IMR-90 (cell line): ENCODE results near the gene LCK. TPM values are rescaled to one million over a fixed set of nuclear protein-coding genes. Genes with fewer than 3 reads are reported as not detected.

Source experiments
- ATAC-seq: fragments of 200-7000 bp; cut with Tn5 transposase; 2 replicates; pipeline ENCODE4 v1.9.1; 2020; ENCODE audit warnings: low read depth, mild to moderate bottlenecking, moderate library complexity
- BruUV-seq: library from RNA; stranded (reverse); fragments of 400-500 nt; replicated peaks from 2 replicates; lab custom pipeline; 2021; lab: Mats Ljungman, UMichigan
- CTCF ChIA-PET: fragments of 300-600 bp; formaldehyde crosslinking; extraction: SDS; loops from one replicate; lab custom pipeline; 2021; ENCODE audit warnings: antibody characterized with exemption; lab: Yijun Ruan, JAX
- POLR2A ChIA-PET: fragments of 300-600 bp; sonication (Branson Sonifier 250); formaldehyde crosslinking; loops from one replicate; lab custom pipeline; 2022; ENCODE audit warnings: antibody characterized with exemption; ENCODE audit not compliant: unreplicated experiment; lab: Charles Lee
- DNase-seq: peaks from one replicate; pipeline ENCODE4 v3.0.0; 2013
- H2AFZ ChIP-seq: replicated peaks from 2 replicates; pipeline ENCODE3; 2013; ENCODE audit warnings: low read length, mild to moderate bottlenecking; ENCODE audit not compliant: poor library complexity
- H2AK5ac ChIP-seq: 2 replicates; pipeline ENCODE4 v1.6.1; 2013; ENCODE audit warnings: low read depth, low read length, inconsistent platforms
- H2AK9ac ChIP-seq: replicated peaks from 2 replicates; pipeline ENCODE3; 2013; ENCODE audit warnings: mild to moderate bottlenecking, low read depth, low read length, moderate library complexity; ENCODE audit not compliant: poor library complexity
- H2BK120ac ChIP-seq: 2 replicates; pipeline ENCODE4 v1.6.1; 2013; ENCODE audit warnings: low read depth, low read length, inconsistent platforms
- H2BK15ac ChIP-seq: 3 replicates; pipeline ENCODE4 v1.6.1; 2013; ENCODE audit warnings: low read depth, low read length, inconsistent platforms
- H2BK20ac ChIP-seq: 2 replicates; pipeline ENCODE4 v1.6.1; 2013; ENCODE audit warnings: low read depth, mild to moderate bottlenecking, inconsistent platforms, low read length, moderate library complexity
- H2BK5ac ChIP-seq: 2 replicates; pipeline ENCODE4 v1.6.1; 2013; ENCODE audit warnings: mild to moderate bottlenecking, low read depth, low read length, inconsistent platforms; ENCODE audit not compliant: poor library complexity, severe bottlenecking
- H3K14ac ChIP-seq: replicated peaks from 2 replicates; pipeline ENCODE4 v1.6.1; 2013; ENCODE audit warnings: low read depth, low read length, inconsistent platforms
- H3K18ac ChIP-seq: 2 replicates; pipeline ENCODE4 v1.6.1; 2013; ENCODE audit warnings: low read depth, low read length, control low read depth
- H3K23ac ChIP-seq: 2 replicates; pipeline ENCODE4 v1.6.1; 2013; ENCODE audit warnings: low read depth, low read length, inconsistent platforms
- H3K27ac ChIP-seq: 2 replicates; pipeline ENCODE4 v1.5.1; 2013; ENCODE audit warnings: mild to moderate bottlenecking, control low read depth, low read length; ENCODE audit not compliant: insufficient read depth
- H3K27me3 ChIP-seq: 2 replicates; pipeline ENCODE4 v1.6.1; 2013; ENCODE audit warnings: low read length; ENCODE audit not compliant: control insufficient read depth, insufficient read depth
- H3K36me3 ChIP-seq: 2 replicates; pipeline ENCODE4 v1.6.1; 2013; ENCODE audit warnings: low read length, mixed read lengths; ENCODE audit not compliant: control insufficient read depth, insufficient read depth
- H3K4ac ChIP-seq: 2 replicates; pipeline ENCODE4 v1.6.1; 2013; ENCODE audit warnings: low read depth, low read length, inconsistent platforms
- H3K4me1 ChIP-seq: 2 replicates; pipeline ENCODE4 v1.6.1; 2013; ENCODE audit warnings: low read length, mixed read lengths; ENCODE audit not compliant: control insufficient read depth, insufficient read depth
- H3K4me2 ChIP-seq: 2 replicates; pipeline ENCODE4 v1.6.1; 2013; ENCODE audit warnings: low read depth, mild to moderate bottlenecking, control low read depth, low read length, moderate library complexity
- H3K4me3 ChIP-seq: 2 replicates; pipeline ENCODE4 v1.5.1; 2013; ENCODE audit warnings: low read depth, mild to moderate bottlenecking, control low read depth, low read length, moderate library complexity; ENCODE audit not compliant: insufficient read depth
- H3K56ac ChIP-seq: 2 replicates; pipeline ENCODE4 v1.6.1; 2013; ENCODE audit warnings: low read length, inconsistent platforms; ENCODE audit not compliant: insufficient read depth; ENCODE audit errors: extremely low read depth
- H3K79me1 ChIP-seq, 2 experiments: 2 replicates each; pipeline ENCODE4 v1.6.1; 2013; ENCODE audit warnings: low read length in 2 of 2, inconsistent platforms in 1 of 2, low read depth in 1 of 2
- H3K9ac ChIP-seq: 2 replicates; pipeline ENCODE4 v1.6.1; 2013; ENCODE audit warnings: low read depth, low read length, control low read depth
- H3K9me1 ChIP-seq: 2 replicates; pipeline ENCODE4 v1.6.1; 2013; ENCODE audit warnings: low read length, inconsistent platforms; ENCODE audit not compliant: insufficient read depth
- H3K9me3 ChIP-seq: 2 replicates; pipeline ENCODE4 v1.6.1; 2013; ENCODE audit warnings: low read length; ENCODE audit not compliant: control insufficient read depth, insufficient read depth
- H4K20me1 ChIP-seq: 2 replicates; pipeline ENCODE4 v1.6.1; 2013; ENCODE audit warnings: low read length, inconsistent platforms; ENCODE audit not compliant: insufficient read depth
- H4K5ac ChIP-seq: 2 replicates; pipeline ENCODE4 v1.6.1; 2013; ENCODE audit warnings: mild to moderate bottlenecking, low read depth, low read length, control low read depth
- H4K8ac ChIP-seq, 2 experiments: 2 replicates each; pipeline ENCODE4 v1.6.1; 2013; ENCODE audit warnings: low read depth in 2 of 2, low read length in 2 of 2, control low read depth in 1 of 2, inconsistent platforms in 1 of 2
- H4K91ac ChIP-seq: 2 replicates; pipeline ENCODE4 v1.6.1; 2013; ENCODE audit warnings: low read depth, low read length, inconsistent platforms; ENCODE audit not compliant: insufficient read depth
- MAFK ChIP-seq: IDR thresholded peaks from 2 replicates; pipeline ENCODE4 v1.6.1; 2012; ENCODE audit warnings: low read depth, low read length, improper control_type of control experiment
- POLR2A ChIP-seq: IDR thresholded peaks from 2 replicates; pipeline ENCODE4 v1.6.1; 2012; ENCODE audit warnings: mild to moderate bottlenecking, low read depth, low read length
- WGBS, 2 experiments: methylation state at CpG; one replicate each; pipeline versions ENCODE4 v1.1.5 to v1.1.7; 2013; ENCODE audit warnings: missing lambda C conversion rate in 2 of 2; ENCODE audit not compliant: insufficient read length in 1 of 2; ENCODE audit errors: extremely low coverage in 2 of 2; 5-methylcytosine and 5-hydroxymethylcytosine counted together
- dilution Hi-C: fragments of 300-500 bp; cut with HindIII; formaldehyde crosslinking; loops from one replicate; pipeline ENCODE4 v1.14.3; 2018; ENCODE audit warnings: low sequenced_read_pairs; ENCODE audit not compliant: unreplicated experiment
- in situ Hi-C: fragments of 300-500 bp; cut with MboI; formaldehyde crosslinking; loops from 3 replicates; pipeline ENCODE4 v1.14.3; 2019; ENCODE audit warnings: low sequenced_read_pairs, inconsistent platforms, mixed read lengths
- intact Hi-C: fragments of 100-400 bp; cut with micrococcal nuclease; formaldehyde crosslinking; loops from 2 replicates; pipeline ENCODE4 v1.10.0; 2022
- polyA plus RNA-seq, 3 experiments: library from polyadenylated mRNA; depleted of rRNA; stranded (reverse); fragments of >200 nt; gene quantifications; 2 replicates each; pipeline ENCODE4 v1.2.3, GENCODE V29; 2012; ENCODE audit warnings: low replicate concordance in 1 of 3
- total RNA-seq: library from RNA; depleted of rRNA; stranded (reverse); fragments of >200 nt; gene quantifications from 2 replicates; pipeline ENCODE4 v1.2.3, GENCODE V29; 2012

The LCK gene
- total and polyA plus RNA-seq, 2 of the 4 experiments (the other 2 are of a cell fraction) = not detected

- intact Hi-C loops = loop anchor here (5.0 kb wide), 1 partner anchor 90 kb away; no protein-coding TSS in a partner anchor
- peaks cover 34% of the 10 kb centered on the region for H4K20me1 ChIP-seq
These were observed 81.4 kb downstream of the LCK start for GRCh38 chr1:32332290-32333079.

More at GRCh38 chr1:32332290-32333079, 81.4 kb downstream of the LCK start:
- peaks cover 6% of the 10 kb centered on the region for H3K4me1 ChIP-seq
- H3K9ac ChIP-seq = no peak overlapping the region
- ChIA-PET POLR2A (interaction anchor here (0.6 kb wide), 1 partner anchor 114 kb away, joined by 3 read pairs; no protein-coding TSS in a partner anchor), CTCF (interaction anchor here (0.7 kb wide), 1 partner anchor 45 kb away, joined by 4 read pairs; no protein-coding TSS in a partner anchor)
- no peak overlapping the region for H3K14ac ChIP-seq
- no peaks in the 10 kb centered on the region for H3K27me3 ChIP-seq
- H3K4me2 ChIP-seq = no peak overlapping the region
- H2BK20ac ChIP-seq = no peak overlapping the region
- WGBS, 2 experiments = 86% methylated on average over 1 of the region's 3 CpGs; no CpG with 5 or more reads in 1 of the 2 experiments
- H3K4me3 ChIP-seq = no peak overlapping the region
- no peaks in the 10 kb centered on the region for H3K9me3 ChIP-seq
- no peak overlapping the region for H2BK5ac ChIP-seq
- TF ChIP-seq MAFK (no peak), POLR2A (peak; percentile 50)
- no peak overlapping the region for H4K5ac ChIP-seq
- no peak overlapping the region for H3K27ac ChIP-seq
- no peak overlapping the region for H3K56ac ChIP-seq
- H3K18ac ChIP-seq = no peak overlapping the region
- no peak overlapping the region for H3K4ac ChIP-seq
- peaks cover 60% of the 10 kb centered on the region for H3K36me3 ChIP-seq
- peak overlapping the region; percentile 8; the same call in 1 of the 2 replicates for H3K23ac ChIP-seq
- H4K8ac ChIP-seq = no peak overlapping the region
- DNase-seq = no peak
- H4K91ac ChIP-seq = no peak overlapping the region
- ATAC-seq = no peak
- no peak overlapping the region for H2AK5ac ChIP-seq
- peaks cover 12% of the 10 kb centered on the region; the same call in 1 of the 2 replicates for H3K9me1 ChIP-seq
- BruUV-seq = no TSS peak
- dilution Hi-C loops (no loop called here), in situ Hi-C loops (no loop called here)
- no peak overlapping the region for H2BK15ac ChIP-seq
- H2BK120ac ChIP-seq = no peak overlapping the region
- peaks cover 19 to 68% of the 10 kb centered on the region in 2 experiments; a peak in 3 of 4 replicates for H3K79me1 ChIP-seq
- no peak overlapping the region for H2AK9ac ChIP-seq
- no peak overlapping the region for H2AFZ ChIP-seq
